Measurements from ENCODE around the gene TFAM.
A peak's percentile ranks its signal among the peaks of the same experiment; 100 is the strongest.
"Not testable (repeated sequence)": the region's sequence is repeated elsewhere in the genome, so short reads cannot be mapped to it uniquely, and the experiment has no call there.

Gene TFAM

DNA sequence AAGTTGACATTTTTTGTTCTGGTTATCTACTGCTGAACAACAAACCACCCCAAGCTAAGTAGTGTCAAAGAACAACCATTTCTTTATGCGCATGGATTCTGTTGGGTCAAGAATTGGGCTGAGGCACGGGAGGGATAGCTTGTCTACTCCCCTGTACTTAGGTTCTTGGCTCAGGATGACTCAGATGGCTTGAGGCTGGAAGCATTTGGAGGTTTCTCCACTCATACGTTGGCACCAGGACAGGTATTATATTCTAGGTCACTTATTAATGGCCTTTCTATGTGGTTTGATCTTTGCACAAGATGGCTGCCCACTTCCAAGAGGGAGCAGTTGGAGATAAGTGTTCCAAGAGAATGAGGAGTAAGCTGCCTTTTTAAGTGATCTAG lies 11.8 kb upstream of the TFAM start:
- no peak for DNase-seq

DNA sequence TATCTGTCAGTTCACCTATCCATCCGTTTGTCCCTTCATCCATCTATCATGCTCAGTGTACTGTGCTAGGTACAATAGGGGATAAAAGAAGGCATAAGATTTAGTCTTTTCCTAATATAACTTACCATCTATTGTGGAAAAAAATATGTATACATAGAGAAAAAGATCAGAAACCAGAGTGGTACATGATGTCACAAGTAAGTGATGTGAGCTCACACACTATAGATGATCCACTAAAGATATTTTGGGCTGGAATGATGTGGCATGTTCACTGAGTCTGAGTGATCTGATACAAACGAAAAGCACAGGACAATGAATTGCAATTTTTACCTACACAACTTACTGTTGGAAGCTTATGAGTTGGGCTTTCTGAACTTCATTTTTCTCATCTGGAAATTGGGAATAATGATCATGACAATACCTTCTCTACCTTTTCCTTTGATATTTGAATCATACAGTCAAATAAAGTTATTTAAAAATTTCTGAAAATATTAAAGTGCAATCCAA lies 2.7 kb upstream of the TFAM start:
- no peak for DNase-seq

DNA sequence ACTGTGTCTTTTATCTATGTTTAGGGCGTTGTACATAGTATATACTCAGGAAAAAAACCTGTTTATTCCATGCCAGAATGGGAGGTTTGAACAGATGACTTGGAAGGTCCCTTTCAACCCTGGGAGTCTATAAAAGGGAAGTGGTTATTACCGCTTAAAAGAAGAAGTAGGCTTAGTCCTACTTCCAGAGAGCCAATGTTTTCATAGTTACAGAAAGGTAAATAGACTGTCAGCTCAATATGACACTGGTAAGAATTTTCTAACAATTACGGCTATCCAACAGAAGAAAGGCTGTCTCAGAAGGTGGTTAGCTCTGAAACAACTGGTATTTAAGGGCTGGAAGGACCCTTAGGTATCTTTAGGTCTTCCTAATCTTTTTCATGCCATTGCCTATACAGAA lies 1.1 kb upstream of the TFAM start:
- no peak for DNase-seq

DNA sequence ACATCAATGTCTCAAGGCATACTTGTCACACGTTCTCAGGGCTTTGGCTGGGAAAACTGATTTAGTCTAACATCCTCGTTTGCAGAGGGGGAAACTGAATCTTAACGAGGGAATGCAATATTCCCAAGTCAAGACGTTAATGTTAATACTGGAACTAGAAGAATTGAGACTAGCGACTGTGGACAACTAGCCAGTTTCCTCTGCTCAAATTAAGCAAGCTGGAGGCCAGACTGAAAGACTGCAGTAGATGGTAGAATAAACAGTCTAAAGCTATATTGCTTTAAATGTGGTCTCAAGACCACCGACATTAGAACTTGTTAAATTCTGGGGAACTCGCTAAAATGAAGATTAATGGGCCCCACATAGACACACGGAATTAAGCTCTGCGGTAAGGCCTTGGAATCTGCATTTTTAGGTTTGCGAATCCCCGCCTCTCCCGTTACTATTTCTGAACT lies 639 bp upstream of the TFAM start:
- DNase-seq = peak; percentile 4

DNA sequence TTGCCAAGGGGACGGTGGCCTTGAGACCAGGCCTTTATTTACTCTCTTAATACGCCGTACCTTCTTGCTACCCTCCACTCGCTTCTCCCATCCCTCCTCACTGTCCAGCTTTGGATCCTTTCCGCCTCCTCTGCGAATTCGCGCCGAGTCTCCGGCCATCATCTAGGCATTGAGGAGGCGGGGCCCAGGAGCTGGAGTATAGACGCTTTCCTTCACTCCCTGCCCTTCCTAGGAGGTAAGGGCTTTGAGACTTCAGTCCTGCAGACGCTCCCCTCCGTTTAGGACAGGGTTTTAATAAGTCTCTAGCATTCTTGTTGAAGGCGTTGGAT lies 538 bp downstream of the TFAM start:
- peak; percentile 28 for DNase-seq

DNA sequence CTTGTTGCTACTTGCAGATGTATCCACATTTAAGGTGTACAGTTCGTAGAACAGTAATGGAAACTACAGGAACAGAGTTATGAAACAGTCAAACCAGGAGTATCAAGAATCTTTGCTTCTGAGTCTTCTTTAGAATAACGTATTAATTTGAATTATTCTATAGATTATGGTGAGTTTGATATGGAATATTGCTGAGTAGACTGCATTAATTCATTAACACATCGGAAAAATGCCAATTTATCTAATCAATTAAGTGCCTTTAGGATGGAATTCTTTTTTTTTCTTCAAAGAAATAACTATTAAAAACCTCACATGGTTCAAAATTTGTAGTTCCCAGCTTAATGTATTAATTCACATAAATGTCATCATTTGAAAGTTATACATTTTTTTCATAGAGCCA lies 3.8 kb downstream of the TFAM start:
- no peak for DNase-seq

DNA sequence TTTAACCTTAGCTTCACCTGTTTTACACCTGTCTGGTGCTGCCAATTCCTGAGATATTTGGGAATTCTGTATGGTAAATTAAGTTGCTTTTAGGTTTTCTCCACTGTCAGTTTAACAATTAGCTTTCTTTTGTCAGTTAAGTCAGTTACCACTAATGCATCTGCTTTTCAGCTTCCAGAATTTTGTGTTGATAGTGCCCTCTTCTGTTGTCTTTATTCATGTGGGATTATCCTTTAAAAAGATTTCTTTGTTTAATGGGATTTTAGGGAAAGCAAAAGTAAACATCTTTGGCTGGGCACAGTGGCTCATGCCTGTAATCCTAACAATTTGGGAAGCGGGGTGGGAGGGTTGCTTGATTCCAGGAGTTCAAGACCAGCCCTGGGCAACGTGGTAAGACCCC lies 8.1 kb downstream of the TFAM start:
- no peak for DNase-seq

DNA sequence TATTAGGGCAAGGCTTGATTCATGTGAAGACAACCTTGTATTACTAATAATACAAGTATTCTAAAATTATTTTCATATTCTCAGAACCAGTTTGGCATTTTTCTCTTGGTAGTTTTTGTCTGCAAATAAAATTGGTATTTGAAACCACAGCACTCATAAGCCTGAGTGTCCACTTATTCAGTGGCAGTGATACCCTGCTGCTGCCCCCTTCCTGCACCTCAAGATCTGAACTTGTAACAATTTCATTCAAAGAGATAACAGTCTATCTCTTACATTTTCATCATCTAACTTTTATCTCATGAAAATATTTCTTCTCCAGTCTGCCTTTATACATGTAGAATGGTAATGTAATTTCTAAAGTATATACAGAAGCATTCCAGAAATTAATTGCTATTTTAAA lies 9.3 kb downstream of the TFAM start:
- no peak for DNase-seq

DNA sequence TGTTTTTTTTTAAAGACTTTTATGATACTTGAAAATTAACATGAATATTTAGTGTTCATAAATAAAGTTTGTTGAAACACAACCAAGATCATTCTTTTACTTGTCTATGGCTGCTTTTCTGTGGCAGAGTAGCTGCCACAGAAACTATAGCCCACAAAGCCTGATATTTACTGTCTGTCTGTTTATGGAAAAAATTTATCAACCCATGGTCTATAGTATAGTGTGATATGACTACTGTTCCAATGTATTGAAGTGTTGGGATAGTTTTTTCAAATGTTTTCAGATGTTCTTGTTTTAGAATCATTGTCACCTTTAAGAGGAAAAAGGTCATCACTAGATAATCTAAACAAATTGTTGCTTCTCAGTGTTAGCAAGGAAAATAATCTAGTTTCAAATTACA lies 10.8 kb downstream of the TFAM start:
- no peak for DNase-seq

DNA sequence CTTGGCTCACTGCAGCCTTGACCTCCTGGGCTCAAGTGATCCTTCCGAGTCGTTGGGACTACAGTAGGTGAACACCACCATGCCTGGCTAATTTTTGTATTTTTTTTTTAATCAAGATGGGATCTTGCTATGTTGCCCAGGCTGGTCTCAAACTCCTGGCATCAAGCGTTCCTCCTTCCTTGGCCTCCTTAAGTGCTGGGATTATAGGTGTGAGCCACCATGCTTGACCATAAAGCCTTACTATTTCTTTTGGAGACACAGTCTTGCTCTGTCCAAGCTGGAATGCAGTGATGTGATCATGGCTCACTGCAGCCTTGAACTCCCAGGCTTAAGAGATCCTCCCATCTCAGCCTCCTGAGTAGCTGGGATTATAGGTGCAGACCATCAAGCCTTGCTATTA lies 12.6 kb downstream of the TFAM start:
- DNase-seq = no peak

DNA sequence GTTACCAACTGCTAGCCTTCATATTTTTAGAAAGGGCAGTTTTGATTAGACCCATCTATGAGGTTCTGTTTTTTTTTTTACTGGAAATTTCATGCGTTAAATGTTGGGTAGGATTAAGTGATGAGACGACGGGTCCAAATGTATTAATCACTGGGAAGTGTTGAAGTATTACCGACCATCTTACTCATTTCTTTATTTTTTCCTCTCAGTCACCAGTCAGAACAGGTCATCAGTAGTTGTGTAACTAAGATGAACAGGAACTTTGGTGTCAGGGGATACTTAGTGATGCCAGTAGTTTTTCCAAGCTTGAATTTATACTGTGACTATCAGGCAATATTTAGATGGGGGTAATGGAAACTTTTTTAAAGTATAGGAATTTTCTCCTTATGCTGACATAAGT lies 14.2 kb downstream of the TFAM start:
- DNase-seq = peak; percentile 69

DNA sequence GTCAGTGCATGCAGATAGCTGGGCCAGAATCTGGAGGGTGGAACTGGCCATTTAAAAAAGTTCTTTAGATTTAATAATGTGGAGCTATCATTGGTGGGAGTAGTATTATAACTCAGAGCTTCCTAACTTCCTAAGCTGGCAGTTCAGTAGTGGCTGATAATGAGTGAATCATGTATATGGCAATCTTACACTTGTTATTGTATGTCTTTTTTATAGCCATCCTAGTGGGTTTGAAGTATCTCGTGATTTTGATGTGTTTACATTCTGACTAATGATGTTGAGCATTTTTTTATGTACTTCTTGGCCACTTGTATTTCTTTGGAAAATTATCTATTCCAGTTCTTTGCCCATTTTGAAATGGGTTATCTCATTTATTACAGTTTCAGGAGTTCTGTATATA lies 15.4 kb downstream of the TFAM start:
- peak; percentile 24 for DNase-seq

DNA sequence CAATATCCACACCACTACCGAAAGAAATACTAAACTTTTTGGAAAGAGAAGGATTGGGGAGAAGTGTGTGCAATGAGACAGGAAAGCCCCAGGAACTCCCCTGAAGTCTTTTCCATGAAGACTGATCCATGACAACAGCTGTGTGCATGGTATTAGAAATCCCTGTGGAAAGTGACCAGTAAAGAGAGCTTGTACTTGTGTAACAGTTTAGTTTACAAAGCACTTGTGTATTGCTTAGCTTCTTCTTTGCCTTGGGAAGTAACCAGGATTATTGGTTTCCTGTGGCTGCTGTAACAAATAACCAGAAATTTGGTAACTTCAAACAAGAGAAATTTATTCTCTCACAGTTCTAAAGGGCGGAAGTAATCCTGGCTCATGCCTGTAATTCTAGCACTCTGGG lies 18.8 kb downstream of the TFAM start:
- DNase-seq = no peak

DNA sequence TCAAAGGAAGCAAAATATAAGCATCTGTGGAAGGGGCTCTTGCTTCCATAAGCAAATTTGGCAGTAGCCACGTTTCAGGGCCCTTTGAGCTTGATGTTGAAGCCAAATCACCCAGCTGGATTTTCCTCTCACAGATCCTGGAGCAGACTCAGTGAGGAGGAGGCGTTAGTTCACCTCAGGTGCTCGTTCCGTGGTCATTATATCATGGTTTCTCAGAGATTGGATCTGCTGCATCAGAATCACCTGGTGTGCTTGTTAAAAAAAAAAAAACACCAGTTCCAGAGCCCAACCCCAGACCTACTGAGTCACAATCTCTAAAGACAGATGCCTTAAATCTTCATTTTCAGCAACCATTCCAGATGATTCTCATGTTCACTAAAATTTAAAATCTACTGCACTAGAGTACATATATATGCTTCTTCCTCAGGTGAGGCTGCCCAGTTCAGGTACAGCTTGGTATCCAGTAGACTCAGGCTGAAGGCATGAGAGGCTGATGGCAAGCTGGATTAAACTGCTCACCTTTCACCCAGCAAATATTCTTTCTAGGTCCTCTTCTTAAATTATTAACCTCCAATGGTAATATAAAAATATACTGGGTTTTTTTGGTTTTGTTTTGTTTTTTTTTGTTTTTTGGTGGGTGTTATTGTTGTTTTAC lies 24.9 kb downstream of the TFAM start:
- no peak for DNase-seq

DNA sequence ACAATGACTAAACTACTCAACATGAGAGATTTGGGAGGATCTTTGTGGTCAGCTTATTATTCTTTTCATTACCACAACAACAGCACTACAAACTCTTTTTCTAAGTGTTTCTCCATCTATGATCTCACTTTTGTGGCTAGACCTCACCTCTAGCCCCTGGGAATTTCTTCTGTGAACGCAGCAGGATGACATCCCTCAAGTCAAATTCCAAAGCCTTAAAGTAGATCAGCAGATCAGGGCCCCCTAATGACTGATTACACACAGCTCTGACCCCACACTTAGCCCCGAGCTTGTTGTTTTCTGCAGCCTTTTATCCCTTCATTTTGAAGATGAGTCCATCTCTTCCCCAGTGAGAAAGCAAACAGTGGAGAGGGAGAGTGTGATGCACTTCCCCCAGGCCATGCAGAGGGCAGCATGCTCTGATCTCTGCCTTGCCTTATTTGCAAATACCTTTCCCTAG lies 27.3 kb downstream of the TFAM start:
- DNase-seq = peak; percentile 87

DNA sequence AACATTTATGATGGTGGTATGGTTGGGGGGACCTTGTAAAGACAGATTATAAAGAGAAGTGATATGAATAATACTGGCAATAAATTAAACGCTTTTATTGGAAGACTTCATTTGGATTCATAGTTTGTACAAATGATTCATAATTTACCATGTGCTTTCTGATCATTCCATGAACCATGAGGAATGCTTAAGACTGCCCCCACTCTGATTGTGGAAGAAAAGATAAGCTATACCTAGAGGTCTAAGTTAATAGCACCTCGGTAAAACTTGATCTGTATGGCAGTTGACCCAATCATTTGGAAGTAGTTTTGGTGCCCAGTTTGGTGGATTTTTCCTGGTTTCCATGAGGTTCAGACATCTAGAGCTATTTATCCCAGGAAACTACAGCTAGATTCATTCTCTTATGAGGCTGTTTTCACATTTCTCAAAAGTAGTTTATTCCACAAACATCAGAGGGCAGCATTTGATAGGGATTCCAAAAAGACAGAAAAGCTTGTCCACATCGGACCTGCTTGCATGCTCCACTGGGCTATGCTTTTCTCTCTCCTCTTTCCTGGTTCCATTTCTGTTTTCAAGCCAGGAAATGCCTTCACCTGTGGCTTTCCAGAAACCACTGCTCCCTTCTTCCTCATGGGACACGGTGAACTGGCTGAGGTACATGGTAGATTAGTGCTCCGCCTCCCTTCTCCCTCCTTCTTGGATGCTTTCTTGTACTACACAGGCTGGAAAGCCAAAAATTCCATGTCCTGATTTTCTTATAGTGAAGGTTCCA lies 29.2 kb downstream of the TFAM start:
- DNase-seq = peak; percentile 77

DNA sequence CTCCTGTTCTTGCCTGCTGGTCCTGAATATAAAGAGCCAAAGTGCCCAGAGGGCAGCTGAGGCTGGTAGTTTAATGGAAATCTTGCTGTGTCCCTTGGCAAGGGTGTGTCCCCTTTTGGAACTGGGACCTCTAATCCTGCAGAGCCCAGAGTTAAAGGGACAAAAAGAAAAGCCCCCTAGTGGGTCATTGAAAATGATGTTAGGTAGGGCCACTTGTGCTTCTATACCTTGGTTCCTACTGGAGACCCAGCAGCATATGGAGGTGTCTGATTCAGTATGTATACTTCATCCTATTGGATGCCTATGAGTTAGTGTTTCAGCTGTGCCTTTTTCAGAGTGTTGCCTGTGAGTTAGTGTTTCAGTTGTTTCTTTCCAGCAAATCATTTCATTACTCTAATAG lies 30.5 kb downstream of the TFAM start:
- DNase-seq = no peak

DNA sequence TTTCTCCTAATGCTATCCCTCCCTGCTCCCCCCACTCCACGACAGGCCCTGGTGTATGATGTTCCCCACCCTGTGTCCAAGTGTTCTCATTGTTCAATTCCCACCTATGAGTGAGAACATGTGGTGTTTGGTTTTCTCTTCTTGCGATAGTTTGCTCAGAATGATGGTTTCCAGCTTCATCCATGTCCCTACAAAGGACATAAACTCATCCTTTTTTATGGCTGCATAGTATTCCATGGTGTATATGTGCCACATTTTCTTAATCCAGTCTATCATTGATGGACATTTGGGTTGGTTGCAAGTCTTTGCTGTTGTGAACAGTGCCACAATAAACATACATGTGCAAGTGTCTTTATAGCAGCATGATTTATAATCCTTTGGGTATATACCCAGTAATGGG lies 32.7 kb downstream of the TFAM start:
- not testable (repeated sequence) for DNase-seq

DNA sequence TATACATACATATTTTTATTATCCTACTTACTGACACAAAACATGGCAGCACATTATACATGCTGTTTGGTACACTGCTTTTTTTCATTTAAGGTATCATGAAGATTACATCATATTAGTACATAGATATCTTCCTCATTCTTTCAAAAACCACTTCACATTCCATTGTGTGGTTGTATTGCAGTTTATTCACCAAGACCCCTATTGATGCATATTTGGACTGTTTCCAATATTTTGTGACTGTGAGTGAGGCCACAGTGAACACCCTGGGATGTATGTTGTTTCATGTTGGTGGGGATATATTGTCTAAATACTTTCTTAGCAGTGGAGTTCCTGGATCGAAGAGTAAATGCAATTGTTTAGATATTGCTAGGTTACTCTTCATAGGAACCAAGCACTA lies 39.0 kb downstream of the TFAM start:
- peak; percentile 72 for DNase-seq

DNA sequence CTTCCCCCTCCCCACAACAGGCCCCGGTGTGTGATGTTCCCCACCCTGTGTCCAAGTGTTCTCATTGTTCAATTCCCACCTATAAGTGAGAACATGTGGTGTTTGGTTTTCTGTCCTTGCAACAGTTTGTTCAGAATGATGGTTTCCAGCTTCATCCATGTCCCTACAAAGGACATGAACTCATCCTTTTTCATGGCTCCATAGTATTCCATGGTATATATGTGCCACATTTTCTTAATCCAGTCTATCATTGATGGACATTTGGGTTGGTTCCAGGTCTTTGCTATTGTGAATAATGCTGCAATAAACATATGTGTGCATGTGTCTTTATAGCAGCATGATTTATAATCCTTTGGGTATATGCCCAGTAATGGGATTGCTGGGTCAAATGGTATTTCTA lies 43.2 kb downstream of the TFAM start:
- DNase-seq = not testable (repeated sequence)

DNA sequence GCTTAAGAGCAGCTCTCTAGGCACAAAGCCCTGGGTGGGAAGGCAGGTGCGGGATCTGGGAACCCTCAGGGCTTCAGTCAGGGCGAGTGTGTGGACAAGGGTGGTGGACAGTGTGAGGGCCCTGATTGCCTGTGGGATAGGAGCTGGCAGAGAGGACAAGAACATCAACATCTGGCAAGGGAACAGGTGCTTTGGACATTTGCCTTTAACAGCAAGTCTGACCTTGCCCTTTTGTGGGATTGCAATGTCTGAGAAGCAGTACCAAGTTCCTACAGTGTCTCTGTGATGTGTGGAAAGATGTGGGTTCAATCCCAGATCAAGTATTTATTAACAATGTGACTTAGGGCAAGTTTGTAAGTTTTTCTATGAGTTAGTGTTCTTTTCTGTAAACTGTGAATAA lies 46.7 kb downstream of the TFAM start:
- no peak for DNase-seq

DNA sequence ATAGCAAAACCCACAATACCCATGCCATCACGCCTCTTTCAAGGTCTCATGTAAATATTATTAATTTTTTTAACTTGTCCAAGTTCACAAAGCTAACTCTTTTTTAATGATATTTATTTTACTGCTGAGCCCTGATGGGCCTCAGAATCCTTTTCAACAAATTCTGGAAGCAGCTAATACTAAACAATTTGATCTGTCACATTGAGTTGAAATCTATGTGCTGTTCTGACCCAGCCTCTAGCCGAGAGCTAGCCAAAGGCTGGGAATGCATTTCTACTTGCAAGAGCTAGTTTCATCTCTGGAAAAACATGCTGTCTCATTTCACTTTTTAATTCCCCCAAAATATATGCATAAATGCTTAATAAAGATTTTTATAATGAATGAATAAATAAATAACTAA lies 47.9 kb downstream of the TFAM start:
- DNase-seq = no peak

DNA sequence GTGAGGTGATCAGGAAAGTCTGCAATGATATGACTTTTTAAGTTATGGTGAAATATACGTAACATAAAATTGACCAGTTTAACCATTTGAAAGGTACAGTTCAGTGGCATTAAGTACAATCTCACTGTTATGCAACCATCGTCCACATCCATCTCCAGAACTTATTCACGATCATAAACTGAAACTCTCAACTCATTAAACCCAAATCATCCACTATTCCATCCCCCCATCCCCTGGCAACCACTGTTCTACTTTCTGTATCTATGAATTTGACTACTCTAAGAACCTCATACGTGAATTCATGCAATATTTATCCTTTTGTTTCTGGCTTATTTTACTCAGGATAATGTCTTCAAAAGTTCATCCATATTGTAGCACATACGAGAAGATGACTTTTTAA lies 48.4 kb downstream of the TFAM start:
- DNase-seq = no peak

DNA sequence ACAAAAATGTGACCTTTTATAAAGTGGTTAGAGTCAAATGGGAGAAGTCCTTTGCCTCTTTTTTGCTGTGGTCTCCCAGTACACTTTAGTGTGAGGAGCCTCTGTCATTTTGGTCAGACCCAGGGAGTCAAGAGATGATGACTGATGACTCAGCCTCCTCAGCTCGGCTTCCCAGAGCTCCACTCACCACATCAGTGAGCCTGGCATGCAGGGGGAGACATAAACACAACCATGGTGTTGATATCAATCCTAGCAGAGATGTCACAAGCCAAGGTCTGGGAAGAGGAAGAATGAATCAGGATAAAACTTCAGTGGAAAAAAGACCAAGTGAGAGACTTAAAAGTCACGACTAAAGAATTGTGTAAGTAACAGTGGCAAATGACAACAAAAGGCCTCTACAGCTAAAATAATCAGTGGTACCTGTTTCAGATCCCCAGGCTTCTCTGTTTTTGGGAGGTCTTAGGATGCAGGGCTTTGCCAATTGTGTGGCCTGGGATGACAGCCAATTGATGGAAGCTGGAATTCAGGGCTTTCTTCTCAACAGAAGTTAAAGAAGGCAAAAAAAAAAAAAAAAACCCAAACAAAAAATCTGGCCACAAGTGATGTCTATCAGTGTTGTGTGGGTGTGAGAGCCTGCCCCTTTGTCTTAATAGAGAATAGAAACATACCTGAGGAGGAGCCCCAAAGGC lies 50.2 kb downstream of the TFAM start:
- DNase-seq = peak; percentile 100
